OCI-LY3 (cell line): ENCODE measurements around the gene NKD2.

Source experiments
- CTCF ChIP-seq: fragments of 200-600, 300-600 bp; sonication (generic); IDR thresholded peaks from 2 replicates; pipeline ENCODE4 v1.5.1; 2014; ENCODE audit warnings: antibody characterized with exemption, low read length, low read depth
- EZH2phosphoT487 ChIP-seq: fragments of 200-600 bp; shearing (Covaris generic); IDR thresholded peaks from 2 replicates; pipeline ENCODE4 v1.6.1; 2018; ENCODE audit warnings: antibody characterized with exemption, mixed run types, low read depth

- TF ChIP-seq CTCF (no peak), EZH2phosphoT487 (no peak)
Observed at GRCh38 chr5:1030801-1031271, 22.2 kb downstream of the NKD2 start.
